ENCODE data around the gene FADS6. TPM values are rescaled to one million over a fixed set of nuclear protein-coding genes. Genes with fewer than 3 reads are reported as not detected.

Gene FADS6
- total and polyA plus RNA-seq, 2 of the 13 experiments (the other 11 are each of a cell fraction or from before 2014, with no cell fraction given): 0.11 TPM

GRCh38 chr17:74872313-74873036 lies 21.0 kb downstream of the FADS6 start, which contains the start of gene FDXR (continued):
- TF ChIP-seq CERS6 (CRISPR knock-in tag; IDR thresholded peaks at IDR 0.05) (peak; percentile 87; the same call in 1 of the 2 replicates), CREB3 (CRISPR knock-in tag; IDR thresholded peaks at IDR 0.05) (no peak), RBAK (CRISPR knock-in tag; IDR thresholded peaks at IDR 0.05) (no peak), ISX (CRISPR knock-in tag; conservative IDR thresholded peaks at IDR 0.05) (0 out of 2 replicates have a peak, but pooled peaks have one; percentile 71), NFYC (CRISPR knock-in tag; IDR thresholded peaks at IDR 0.05) (no peak), PAX8 (CRISPR knock-in tag; IDR thresholded peaks at IDR 0.05; ENCODE audit: borderline replicate concordance) (no peak), STAG1 (CRISPR knock-in tag; IDR thresholded peaks at IDR 0.05) (0 out of 2 replicates have a peak, but pooled peaks have one; percentile 16), RNF219 (CRISPR knock-in tag; IDR thresholded peaks at IDR 0.05) (no peak; the same call in 1 of the 2 replicates), BCLAF1 (IDR thresholded peaks at IDR 0.05) (no peak), IRF2 (CRISPR knock-in tag; IDR thresholded peaks at IDR 0.05) (no peak), ELF1 (CRISPR knock-in tag; IDR thresholded peaks at IDR 0.05) (no peak), ZNF7 (CRISPR knock-in tag; IDR thresholded peaks at IDR 0.05) (no peak), POGK (CRISPR knock-in tag; conservative IDR thresholded peaks at IDR 0.05) (peak; percentile 64; the same call in 1 of the 2 replicates), NFIB (CRISPR knock-in tag; IDR thresholded peaks at IDR 0.05; ENCODE audit: borderline replicate concordance) (no peak), IKZF4 (CRISPR knock-in tag; IDR thresholded peaks at IDR 0.05; ENCODE audit: borderline replicate concordance, low read depth, not compliant biosample characterization) (peak; percentile 90), KAT2B (IDR thresholded peaks at IDR 0.05; ENCODE audit: borderline replicate concordance, low read depth, low read length) (no peak), HOXD1 (CRISPR knock-in tag; IDR thresholded peaks at IDR 0.05) (peak; percentile 53; the same call in 1 of the 2 replicates), TFAP4 (IDR thresholded peaks at IDR 0.05; ENCODE audit: borderline replicate concordance, low read depth) (no peak; the same call in 1 of the 2 replicates), HES4 (CRISPR knock-in tag; IDR thresholded peaks at IDR 0.05; ENCODE audit: borderline replicate concordance) (no peak), ZNF777 (CRISPR knock-in tag; IDR thresholded peaks at IDR 0.05) (peak; percentile 61; the same call in 1 of the 2 replicates)
